GM12878 (cell line): ENCODE measurements around the gene PCK1.

Source experiments
- ATF2 ChIP-seq: IDR thresholded peaks from 2 replicates; pipeline ENCODE4 v1.6.1; 2012; ENCODE audit warnings: low read length, inconsistent platforms
- CTCF ChIP-seq, 3 experiments: IDR thresholded peaks in 2 of 3; conservative IDR thresholded peaks in 1 of 3; 2 replicates each; pipeline ENCODE4 v1.5.1; 2011; ENCODE audit warnings: low read depth in 3 of 3, low read length in 3 of 3, mild to moderate bottlenecking in 3 of 3, control low read depth in 2 of 3, moderate library complexity in 2 of 3, inconsistent platforms in 1 of 3, mixed read lengths in 1 of 3; ENCODE audit not compliant: control insufficient read depth in 2 of 3, insufficient read depth in 1 of 3; ENCODE audit errors: extremely low read depth in 1 of 3
- SREBF2 ChIP-seq: IDR thresholded peaks from 2 replicates; pipeline ENCODE4 v1.6.1; 2012; ENCODE audit warnings: mild to moderate bottlenecking, low read length

- TF ChIP-seq SREBF2 (no peak), CTCF (IDR thresholded peaks at IDR 0.05 in 2 of 3, conservative IDR thresholded peaks at IDR 0.05 in 1 of 3; ENCODE audit: control insufficient read depth in 2 of 3, extremely low read depth in 1 of 3, insufficient read depth in 1 of 3, low read depth in 3 of 3, low read length in 3 of 3) (no peak), ATF2 (no peak)
Measured at GRCh38 chr20:57525328-57526086, 35.4 kb upstream of the PCK1 start.
